Mesothelial cell of epicardium (in vitro differentiated cells): ENCODE data around the gene KREMEN2. TPM values are rescaled to one million over a fixed set of nuclear protein-coding genes. Genes with fewer than 3 reads are reported as not detected.

Source experiments
- DNase-seq, 2 experiments: peaks; one replicate each; pipeline ENCODE4 v3.0.0; 2021; ENCODE audit warnings: low spot score in 2 of 2; ENCODE audit not compliant: unreplicated experiment in 2 of 2
- H3K27ac Mint-ChIP-seq: 2 replicates; pipeline ENCODE4 v1.8.0; 2021; ENCODE audit warnings: mixed read lengths
- H3K27me3 Mint-ChIP-seq: 2 replicates; pipeline ENCODE4 v1.8.0; 2021; ENCODE audit warnings: low read depth, mixed read lengths
- H3K36me3 Mint-ChIP-seq: 2 replicates; pipeline ENCODE4 v1.8.0; 2021; ENCODE audit warnings: mixed read lengths
- H3K4me1 Mint-ChIP-seq: 2 replicates; pipeline ENCODE4 v1.8.0; 2021; ENCODE audit warnings: mixed read lengths
- H3K4me3 Mint-ChIP-seq: 2 replicates; pipeline ENCODE4 v1.8.0; 2021; ENCODE audit warnings: mild to moderate bottlenecking, moderate library complexity, mixed read lengths
- H3K9me3 Mint-ChIP-seq: 2 replicates; pipeline ENCODE4 v1.8.0; 2021; ENCODE audit warnings: mixed read lengths
- total RNA-seq: library from RNA; stranded (reverse); gene quantifications from 3 replicates; pipeline ENCODE4 v1.2.1, GENCODE V29; 2021
- TF ChIP-seq, protein P1 (sequence below): fragments of 200-600 bp; sonication (generic); IDR thresholded peaks from one replicate; pipeline ENCODE4 v1.5.0; 2021; ENCODE audit warnings: antibody characterized with exemption; ENCODE audit not compliant: unreplicated experiment

The KREMEN2 gene
- total RNA-seq, 1 donor from 2014 or later: 29.1 TPM

DNA sequence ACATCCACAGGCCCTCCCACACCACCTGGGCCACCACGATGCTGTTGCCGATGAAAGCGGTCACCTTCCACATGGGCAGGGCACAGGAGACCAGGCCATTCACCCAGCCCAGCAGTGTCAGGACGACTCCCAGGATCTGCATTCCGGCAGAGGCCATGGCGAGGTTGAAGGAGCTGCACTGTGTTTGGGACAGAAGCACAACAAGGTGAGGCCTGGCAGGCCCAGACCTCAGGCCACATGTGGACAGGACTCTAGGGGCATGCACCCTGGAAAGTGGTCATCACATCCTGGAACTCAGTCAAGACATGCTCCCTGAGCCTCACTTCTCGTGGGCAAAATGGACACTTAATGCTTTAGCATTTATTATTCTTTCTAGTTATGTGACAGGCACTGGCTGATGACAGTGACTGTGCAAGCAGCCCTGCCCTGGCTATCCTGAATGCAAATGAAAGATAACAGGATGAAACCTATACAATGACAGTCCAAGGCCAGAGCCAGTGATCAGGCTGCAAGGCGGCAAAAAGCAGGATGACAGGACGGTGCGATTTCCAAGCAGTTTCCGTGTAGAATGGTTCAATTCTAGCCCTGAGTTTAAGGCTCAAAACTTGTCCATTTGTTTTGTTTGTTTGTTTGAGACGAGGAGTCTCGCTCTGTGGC, 51.9 kb downstream of the KREMEN2 start:
- TF ChIP-seq, protein P1, sequence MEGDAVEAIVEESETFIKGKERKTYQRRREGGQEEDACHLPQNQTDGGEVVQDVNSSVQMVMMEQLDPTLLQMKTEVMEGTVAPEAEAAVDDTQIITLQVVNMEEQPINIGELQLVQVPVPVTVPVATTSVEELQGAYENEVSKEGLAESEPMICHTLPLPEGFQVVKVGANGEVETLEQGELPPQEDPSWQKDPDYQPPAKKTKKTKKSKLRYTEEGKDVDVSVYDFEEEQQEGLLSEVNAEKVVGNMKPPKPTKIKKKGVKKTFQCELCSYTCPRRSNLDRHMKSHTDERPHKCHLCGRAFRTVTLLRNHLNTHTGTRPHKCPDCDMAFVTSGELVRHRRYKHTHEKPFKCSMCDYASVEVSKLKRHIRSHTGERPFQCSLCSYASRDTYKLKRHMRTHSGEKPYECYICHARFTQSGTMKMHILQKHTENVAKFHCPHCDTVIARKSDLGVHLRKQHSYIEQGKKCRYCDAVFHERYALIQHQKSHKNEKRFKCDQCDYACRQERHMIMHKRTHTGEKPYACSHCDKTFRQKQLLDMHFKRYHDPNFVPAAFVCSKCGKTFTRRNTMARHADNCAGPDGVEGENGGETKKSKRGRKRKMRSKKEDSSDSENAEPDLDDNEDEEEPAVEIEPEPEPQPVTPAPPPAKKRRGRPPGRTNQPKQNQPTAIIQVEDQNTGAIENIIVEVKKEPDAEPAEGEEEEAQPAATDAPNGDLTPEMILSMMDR: no peak
- H3K4me1 Mint-ChIP-seq: peaks cover 59% of the 10 kb centered on the region
- DNase-seq: no peak
- H3K9me3 Mint-ChIP-seq: no peaks in the 10 kb centered on the region
- H3K27me3 Mint-ChIP-seq: peaks cover 53% of the 10 kb centered on the region
- H3K27ac Mint-ChIP-seq: peak overlapping the region; percentile 93
- peaks cover 4% of the 10 kb centered on the region for H3K36me3 Mint-ChIP-seq
- H3K4me3 Mint-ChIP-seq: peak overlapping the region; percentile 89

DNA sequence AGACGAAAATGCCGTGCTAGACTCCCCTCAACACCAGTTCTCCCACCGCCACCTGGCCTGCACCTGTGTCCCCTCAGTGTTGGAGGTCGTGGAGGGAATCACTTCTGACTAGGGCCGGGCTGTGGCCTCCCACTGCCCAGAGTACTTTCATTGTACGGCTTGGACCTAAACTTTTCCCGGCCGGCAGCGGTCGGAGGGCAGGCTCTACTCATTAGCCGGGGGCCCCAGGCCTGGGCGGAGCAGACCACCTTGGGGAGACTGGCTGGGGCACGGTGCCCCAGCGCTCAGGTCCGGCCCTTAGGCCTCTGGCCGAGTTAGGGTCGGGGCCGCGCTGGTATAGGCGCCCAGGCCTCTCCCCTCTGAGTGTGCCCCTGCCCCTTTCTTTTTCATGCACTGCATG, 53.3 kb downstream of the KREMEN2 start:
- peaks cover 4% of the 10 kb centered on the region for H3K36me3 Mint-ChIP-seq
- H3K27me3 Mint-ChIP-seq: peaks cover 46% of the 10 kb centered on the region
- peaks cover 64% of the 10 kb centered on the region for H3K4me1 Mint-ChIP-seq
- DNase-seq: no peak
- TF ChIP-seq, protein P1: no peak
- H3K4me3 Mint-ChIP-seq: peak overlapping the region; percentile 89
- H3K9me3 Mint-ChIP-seq: no peaks in the 10 kb centered on the region
- peak overlapping the region; percentile 90 for H3K27ac Mint-ChIP-seq

Other genes with a start within 250 kb of the KREMEN2 start
- 7.5 to 7.7 TPM (median 7.6 TPM) in 3 replicates for gene PRSS27, start 244.1 kb upstream of the KREMEN2 start, total RNA-seq
- gene SRRM2, start 211.6 kb upstream of the KREMEN2 start, total RNA-seq: 832 to 854 TPM (median 837 TPM) in 3 replicates
- 192 to 200 TPM (median 195 TPM) in 3 replicates for gene ELOB, start 187.0 kb upstream of the KREMEN2 start, total RNA-seq
- gene PRSS33, start 176.7 kb upstream of the KREMEN2 start, total RNA-seq: not detected in 3 replicates
- gene PRSS41, start 165.8 kb upstream of the KREMEN2 start, total RNA-seq: not detected in 3 replicates
- gene PRSS21, start 147.0 kb upstream of the KREMEN2 start, total RNA-seq: not detected in 3 replicates
- gene ZG16B, start 134.0 kb upstream of the KREMEN2 start, total RNA-seq: 0.51 to 1.5 TPM (median 0.70 TPM) in 3 replicates
- 22.8 to 25.1 TPM (median 24.9 TPM) in 3 replicates for gene PRSS22, start 106.1 kb upstream of the KREMEN2 start, total RNA-seq
- gene FLYWCH2, start 81.1 kb upstream of the KREMEN2 start, total RNA-seq: 26.3 to 28.6 TPM (median 28.3 TPM) in 3 replicates
- gene FLYWCH1, start 52.3 kb upstream of the KREMEN2 start, total RNA-seq: 25.9 to 29.4 TPM (median 29.0 TPM) in 3 replicates
- gene PAQR4, start 5.1 kb downstream of the KREMEN2 start, total RNA-seq: 8.1 to 10.1 TPM (median 8.9 TPM) in 3 replicates
- gene PKMYT1, start 16.2 kb downstream of the KREMEN2 start, total RNA-seq: 21.1 to 22.0 TPM (median 21.8 TPM) in 3 replicates
- 5.4 to 5.7 TPM (median 5.4 TPM) in 3 replicates for gene CLDN9, start 48.6 kb downstream of the KREMEN2 start, total RNA-seq
- 257 to 267 TPM (median 260 TPM) in 3 replicates for gene CLDN6, start 53.9 kb downstream of the KREMEN2 start, total RNA-seq
- gene TNFRSF12A, start 56.1 kb downstream of the KREMEN2 start, total RNA-seq: 44.6 to 45.5 TPM (median 45.1 TPM) in 3 replicates
- 64.0 to 68.5 TPM (median 65.7 TPM) in 3 replicates for gene HCFC1R1, start 59.7 kb downstream of the KREMEN2 start, total RNA-seq
- 59.8 to 62.4 TPM (median 60.2 TPM) in 3 replicates for gene THOC6, start 59.8 kb downstream of the KREMEN2 start, total RNA-seq
- gene BICDL2, start 72.7 kb downstream of the KREMEN2 start, total RNA-seq: 4.5 to 5.8 TPM (median 5.1 TPM) in 3 replicates
- gene MMP25, start 82.3 kb downstream of the KREMEN2 start, total RNA-seq: 0.09 to 0.16 TPM (median 0.11 TPM) in 3 replicates
- 4.9 to 6.0 TPM (median 5.5 TPM) in 3 replicates for gene IL32, start 101.4 kb downstream of the KREMEN2 start, total RNA-seq
- gene ZSCAN10, start 135.0 kb downstream of the KREMEN2 start, total RNA-seq: 0.09 to 0.42 TPM in 2 of 3 replicates, not detected in the other
- gene ZNF205, start 148.3 kb downstream of the KREMEN2 start, total RNA-seq: 15.4 to 16.7 TPM (median 16.0 TPM) in 3 replicates
- gene ZNF213, start 170.8 kb downstream of the KREMEN2 start, total RNA-seq: 12.2 to 13.4 TPM (median 12.7 TPM) in 3 replicates
- not detected in 3 replicates for gene OR1F1, start 223.9 kb downstream of the KREMEN2 start, total RNA-seq